GM12878 (cell line): Measurements from ENCODE around the gene GFAP.

ENCODE experiments used
- BRCA1 ChIP-seq: IDR thresholded peaks from 2 replicates; pipeline ENCODE4 v1.6.1; 2011; ENCODE audit warnings: low read depth, low read length, improper control_type of control experiment
- CEBPB ChIP-seq, 2 experiments: fragments of 150-350 bp in 1 of 2; IDR thresholded peaks; 2 replicates each; pipeline ENCODE4 v1.6.1; 2012 to 2014; ENCODE audit warnings: low read depth in 2 of 2, low read length in 2 of 2, borderline replicate concordance in 1 of 2, inconsistent platforms in 1 of 2
- MAX ChIP-seq: IDR thresholded peaks from 2 replicates; pipeline ENCODE4 v1.6.1; 2012; ENCODE audit warnings: low read depth, low read length, improper control_type of control experiment
- PBX3 ChIP-seq: IDR thresholded peaks from 2 replicates; pipeline ENCODE4 v1.6.1; 2011; ENCODE audit warnings: mild to moderate bottlenecking, low read depth, low read length, moderate library complexity; ENCODE audit not compliant: insufficient replicate concordance

DNA sequence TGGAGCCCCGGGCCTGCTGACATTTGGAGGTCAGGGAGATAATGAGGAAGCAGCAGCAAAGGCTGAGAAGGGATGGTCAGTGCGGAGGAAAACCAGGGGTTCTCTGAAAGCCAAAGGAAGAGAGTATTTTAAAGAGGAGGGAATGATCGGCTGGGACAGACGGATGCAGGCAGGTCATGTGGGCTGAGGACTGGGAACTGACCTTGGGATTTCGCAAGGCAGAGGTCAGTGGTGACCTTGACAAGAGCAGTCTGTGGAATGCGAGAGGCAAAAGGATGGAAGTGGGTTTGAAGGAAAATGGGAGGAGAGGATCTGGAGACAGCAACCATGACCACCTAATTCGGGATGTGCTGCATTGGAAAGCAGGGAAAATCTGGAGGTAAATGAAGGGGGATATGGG lies 26.3 kb downstream of the GFAP start:
- TF ChIP-seq PBX3: no peak
- TF ChIP-seq BRCA1: no peak
- no peak for TF ChIP-seq MAX
- no peak for TF ChIP-seq CEBPB (IDR thresholded peaks at IDR 0.05; ENCODE audit: borderline replicate concordance in 1 of 2, low read depth in 2 of 2, low read length in 2 of 2)
